GM12864 (cell line): Measurements from ENCODE around the gene POU3F2.

Experiments
- DNase-seq: peaks from one replicate; pipeline ENCODE4 v3.0.0-alpha.2; 2011; ENCODE audit warnings: low read depth
- H3K4me3 ChIP-seq: 2 replicates; pipeline ENCODE4 v1.5.1; 2011; ENCODE audit warnings: mild to moderate bottlenecking, low read depth, low read length, control low read depth
- CTCF ChIP-seq: IDR thresholded peaks from 2 replicates; pipeline ENCODE4 v1.5.1; 2011; ENCODE audit warnings: low read depth, mild to moderate bottlenecking, moderate library complexity, low read length, control low read depth, inconsistent platforms; ENCODE audit errors: missing control alignments

POU3F2 gene

GRCh38 chr6:98824902-98825599, 9.3 kb upstream of the POU3F2 start:
- TF ChIP-seq CTCF: no peak
- no peak overlapping the region for H3K4me3 ChIP-seq
- no peak for DNase-seq

- H3K4me3 ChIP-seq: no peak overlapping the region
- DNase-seq: no peak
- no peak for TF ChIP-seq CTCF
Measured at GRCh38 chr6:98825600-98826230, 8.7 kb upstream of the POU3F2 start.

GRCh38 chr6:98827295-98828159, 6.8 kb upstream of the POU3F2 start:
- DNase-seq: no peak
- no peak overlapping the region for H3K4me3 ChIP-seq
- TF ChIP-seq CTCF: no peak

- DNase-seq: no peak
- TF ChIP-seq CTCF: no peak
Measured at GRCh38 chr6:98828211-98828788, 6.1 kb upstream of the POU3F2 start.

GRCh38 chr6:98828941-98829411, 5.4 kb upstream of the POU3F2 start:
- no peak for TF ChIP-seq CTCF
- H3K4me3 ChIP-seq: no peak overlapping the region
- no peak for DNase-seq

More at GRCh38 chr6:98828211-98828788, 6.1 kb upstream of the POU3F2 start:
- no peak overlapping the region for H3K4me3 ChIP-seq

GRCh38 chr6:98830146-98830545, 4.2 kb upstream of the POU3F2 start:
- no peak for TF ChIP-seq CTCF
- DNase-seq: no peak
- no peak overlapping the region for H3K4me3 ChIP-seq
